Hematopoietic multipotent progenitor cell treated with erythropoietin and hydrocortisone succinate and interleukin-3 and kit ligand, for 15 days (in vitro differentiated cells): ENCODE measurements around the gene NUDT3.
"Not testable (repeated sequence)": the region's sequence is repeated elsewhere in the genome, so short reads cannot be mapped to it uniquely, and the experiment has no call there.

Experiments used
- DNase-seq: peaks from one replicate; pipeline ENCODE4 v3.0.0-alpha.2; 2015; ENCODE audit warnings: low spot score

The NUDT3 gene

DNA sequence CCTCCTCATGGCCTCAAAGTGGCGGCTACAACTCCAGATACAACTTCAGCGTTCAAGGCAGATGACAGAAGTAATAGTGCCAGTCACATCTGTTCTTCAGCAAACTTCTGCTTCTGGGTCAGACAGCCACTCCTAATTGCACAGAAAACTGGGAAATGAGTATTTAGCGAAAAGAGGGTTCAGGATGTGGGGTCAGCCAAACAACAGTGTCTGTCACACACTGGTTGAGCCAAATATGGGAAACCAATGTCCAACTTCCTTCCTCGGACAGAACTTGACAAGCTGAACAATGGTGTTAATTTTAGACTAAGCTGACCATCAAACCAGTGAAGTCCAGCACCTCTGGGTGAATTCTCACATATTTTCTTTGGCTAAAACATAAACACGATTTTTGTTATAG lies 22.1 kb downstream of the NUDT3 start:
- DNase-seq, result no peak

DNA sequence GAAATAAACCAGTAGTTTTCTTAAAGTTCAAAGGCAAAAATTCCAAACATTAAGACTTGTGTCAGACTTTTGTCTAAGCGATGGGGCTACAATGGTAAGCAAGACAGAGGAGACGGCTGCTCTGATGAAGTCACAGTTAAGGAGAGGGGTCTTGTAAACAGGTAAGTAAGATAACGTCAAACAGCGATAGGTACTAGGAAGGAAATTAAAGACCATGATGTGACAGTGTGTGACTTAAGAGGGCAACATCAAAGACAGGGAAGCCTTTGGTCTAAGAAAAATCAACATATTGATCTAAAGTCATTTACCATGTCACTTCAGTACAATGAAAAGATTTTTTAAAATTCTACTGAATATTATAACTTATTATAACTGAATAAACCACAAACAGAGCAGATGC lies 23.1 kb downstream of the NUDT3 start:
- DNase-seq, result no peak

DNA sequence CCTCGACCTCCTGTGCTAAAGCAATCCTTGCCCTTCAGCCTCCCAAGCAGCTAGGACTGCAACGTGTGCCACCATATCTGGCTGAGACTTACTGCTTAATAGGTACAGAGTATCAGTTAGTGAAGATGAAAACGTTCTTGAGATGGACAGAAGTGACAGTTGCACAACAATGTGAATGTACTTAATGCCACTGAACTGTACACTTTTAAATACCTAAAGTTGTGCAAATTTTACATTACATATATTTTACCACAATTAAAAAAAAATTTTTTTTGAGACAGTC lies 25.9 kb downstream of the NUDT3 start:
- no peak for DNase-seq

DNA sequence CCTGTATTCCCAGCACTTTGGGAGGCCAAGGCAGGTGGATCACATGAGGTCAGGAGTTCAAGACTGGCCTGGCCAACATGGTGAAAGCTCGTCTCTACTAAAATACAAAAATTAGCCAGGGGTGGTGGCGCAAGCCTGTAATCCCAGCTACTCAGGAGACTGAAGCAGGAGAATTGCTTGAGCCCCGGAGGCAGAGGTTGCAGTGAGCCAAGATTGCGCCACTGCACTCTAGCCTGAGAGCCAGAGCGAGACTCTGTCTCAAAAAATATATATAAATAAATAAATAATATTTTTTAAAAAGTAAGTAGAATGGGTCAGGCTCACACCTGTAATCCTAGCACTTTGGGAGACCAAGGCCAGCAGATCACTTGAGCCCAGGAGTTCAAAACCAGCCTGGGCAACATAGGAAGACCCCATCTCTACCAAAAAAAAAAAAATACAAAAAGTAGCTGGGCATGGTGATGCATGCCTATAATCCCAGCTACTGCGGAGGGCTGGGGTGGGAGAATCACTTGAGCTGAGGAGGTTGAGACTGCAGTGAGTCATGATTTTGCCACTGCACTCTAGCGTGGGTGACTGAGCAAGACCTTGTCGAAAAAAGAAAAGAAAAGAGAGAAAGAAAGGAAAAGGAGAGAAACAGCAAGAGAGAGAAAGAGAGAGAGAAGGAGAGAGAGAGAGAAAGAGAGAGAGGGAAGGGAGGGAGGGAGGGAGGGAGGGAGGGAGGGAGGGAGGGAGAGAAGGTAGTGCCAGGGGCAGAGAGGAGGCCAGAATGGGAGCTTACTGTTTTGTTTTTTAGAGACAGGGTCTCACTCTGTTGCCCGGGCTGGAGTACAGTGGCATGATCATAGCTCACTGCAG lies 26.5 kb downstream of the NUDT3 start:
- DNase-seq, result not testable (repeated sequence)

DNA sequence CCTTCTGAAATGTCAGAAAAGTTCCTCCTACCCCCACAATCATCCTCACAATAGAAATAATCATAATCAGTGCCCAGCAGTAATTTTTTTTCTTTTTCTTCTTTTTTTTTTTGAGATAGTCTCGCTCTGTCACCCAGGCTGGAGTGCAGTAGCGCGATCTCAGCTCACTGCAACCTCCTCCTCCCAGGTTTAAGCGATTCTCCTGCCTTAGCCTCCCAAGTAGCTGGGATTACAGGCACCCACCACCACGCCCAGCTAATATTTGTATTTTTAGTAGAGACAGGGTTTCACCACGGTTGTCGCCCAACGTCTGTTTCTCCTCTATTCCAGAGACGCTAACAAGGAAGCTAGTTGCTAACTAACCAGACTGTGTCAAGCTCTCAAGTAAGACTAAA lies 28.8 kb downstream of the NUDT3 start:
- not testable (repeated sequence) for DNase-seq

DNA sequence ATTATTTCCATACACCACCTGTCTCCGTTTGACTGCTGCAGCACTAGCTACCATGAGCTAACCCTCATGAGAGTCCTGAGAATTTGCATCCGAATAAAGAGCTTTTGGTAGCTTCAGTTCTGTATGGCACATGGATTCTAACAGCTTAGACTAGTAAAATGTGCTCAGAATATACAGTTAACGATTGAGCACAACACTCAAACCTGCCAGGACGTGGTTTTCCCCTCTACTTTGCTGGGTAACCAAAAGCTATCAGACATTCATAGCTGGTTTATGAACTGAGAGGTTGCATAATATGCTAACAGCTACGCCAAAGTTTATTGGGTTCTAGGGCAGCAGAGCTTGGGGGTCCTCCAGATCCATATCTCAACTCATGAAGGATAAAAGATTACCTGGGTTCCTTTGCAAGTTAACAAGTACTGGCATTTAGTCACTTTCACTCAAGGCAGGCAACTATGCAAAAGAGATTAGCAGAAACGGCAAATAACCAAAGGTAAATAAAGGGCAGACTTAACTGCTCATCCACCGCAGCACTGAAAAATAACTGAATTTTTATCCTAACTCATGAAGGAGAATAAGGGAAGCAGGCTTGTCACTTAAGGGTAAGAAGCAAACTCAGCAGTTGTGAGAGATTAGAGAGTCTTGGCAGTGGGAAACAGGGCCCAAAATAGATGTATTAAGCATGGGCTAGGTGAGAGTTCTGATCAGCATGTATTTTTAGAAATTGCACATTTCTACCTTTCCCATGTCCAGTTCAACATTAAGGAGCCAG lies 29.4 kb downstream of the NUDT3 start:
- DNase-seq, result no peak

DNA sequence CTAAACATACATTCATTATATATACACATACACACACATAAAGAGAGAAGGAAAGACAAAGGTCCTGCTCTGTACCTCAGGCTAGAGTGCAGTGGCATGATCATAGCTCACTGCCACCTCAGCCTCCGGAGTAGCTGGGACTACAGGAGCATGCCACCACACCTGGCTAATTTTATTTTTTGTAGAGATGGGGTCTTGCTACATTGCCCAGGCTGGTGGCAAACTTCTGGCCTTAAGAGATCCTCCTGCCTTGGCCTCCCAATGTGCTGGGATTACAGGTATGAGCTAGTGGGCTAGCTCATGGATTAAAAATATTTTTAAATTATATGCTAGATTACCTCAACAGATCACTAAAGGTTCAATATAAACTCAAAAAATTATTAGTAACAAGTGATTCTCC lies 30.3 kb downstream of the NUDT3 start:
- DNase-seq, result no peak

DNA sequence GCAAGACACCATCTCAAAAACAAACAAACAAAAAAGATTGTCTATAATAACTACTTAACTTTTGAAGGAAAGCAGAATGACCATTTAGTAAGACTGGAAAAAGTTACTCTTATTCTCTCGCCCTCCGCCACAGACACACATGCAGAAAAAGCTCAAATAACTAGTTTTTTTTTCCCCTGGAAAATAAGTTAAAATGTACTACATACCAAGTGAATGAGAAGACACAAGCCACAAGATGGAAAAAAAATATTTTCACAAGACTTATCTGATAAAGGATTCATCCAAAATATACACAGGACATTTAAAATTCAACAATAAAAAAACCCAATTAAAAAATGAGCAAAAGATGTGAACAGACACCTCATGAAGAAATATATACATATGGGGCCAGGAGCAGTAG lies 31.9 kb downstream of the NUDT3 start:
- DNase-seq, result no peak

DNA sequence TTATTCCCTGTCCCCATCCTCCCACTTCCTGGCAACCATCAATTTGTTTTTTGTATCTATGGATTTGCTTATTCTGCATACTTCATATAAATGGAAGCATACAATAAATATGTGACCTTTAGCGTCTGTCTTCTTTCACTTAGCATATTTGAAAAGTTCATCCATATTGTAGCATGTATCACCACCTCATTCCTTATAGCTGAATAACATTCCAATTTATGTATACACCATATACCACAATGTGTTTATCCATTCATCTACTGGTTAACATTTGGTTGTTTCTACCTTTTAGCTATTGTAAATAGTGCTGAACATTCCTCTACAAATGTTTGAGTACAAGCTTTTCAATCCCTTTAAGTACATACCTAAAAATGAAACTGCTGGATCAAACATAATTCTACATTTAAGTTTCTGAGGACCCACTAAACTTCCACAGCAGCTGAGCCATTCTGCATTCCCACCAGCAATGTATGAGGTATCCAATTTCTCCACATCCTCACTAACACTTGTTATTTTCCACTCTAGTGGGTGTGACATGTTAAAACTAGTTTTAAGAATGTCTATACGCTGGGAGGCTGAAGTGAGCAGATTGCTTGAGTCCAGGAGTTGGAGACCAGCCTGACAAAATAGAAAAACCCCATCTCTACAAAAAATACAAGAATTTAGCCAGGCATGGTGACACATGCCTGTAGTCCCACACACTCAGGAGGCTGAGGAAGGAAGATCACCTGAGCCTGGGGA lies 32.9 kb downstream of the NUDT3 start:
- DNase-seq, result no peak

DNA sequence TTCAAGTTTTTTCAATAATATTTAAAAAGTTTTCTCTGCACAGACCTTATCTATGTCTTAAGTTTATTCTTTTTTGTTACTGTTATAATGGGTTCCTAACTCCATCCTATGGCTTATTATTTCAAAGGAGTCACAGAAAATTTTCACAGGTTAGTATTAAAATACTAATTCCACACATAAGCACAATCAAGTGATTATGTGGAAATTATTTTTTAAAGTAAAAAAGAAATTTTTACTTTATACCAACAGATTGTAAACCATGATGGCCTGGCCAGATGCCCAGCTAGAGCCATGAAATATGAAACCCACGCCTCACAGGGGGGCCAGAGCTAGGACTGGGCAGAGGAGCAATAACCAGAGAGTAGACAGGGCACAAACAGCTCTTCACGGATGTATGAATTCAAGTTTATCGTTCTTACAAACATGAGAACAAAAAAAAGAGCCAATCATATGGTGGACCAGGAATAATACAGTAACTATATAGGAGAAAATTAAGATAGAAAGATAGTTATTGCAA lies 34.0 kb downstream of the NUDT3 start:
- DNase-seq, result no peak

DNA sequence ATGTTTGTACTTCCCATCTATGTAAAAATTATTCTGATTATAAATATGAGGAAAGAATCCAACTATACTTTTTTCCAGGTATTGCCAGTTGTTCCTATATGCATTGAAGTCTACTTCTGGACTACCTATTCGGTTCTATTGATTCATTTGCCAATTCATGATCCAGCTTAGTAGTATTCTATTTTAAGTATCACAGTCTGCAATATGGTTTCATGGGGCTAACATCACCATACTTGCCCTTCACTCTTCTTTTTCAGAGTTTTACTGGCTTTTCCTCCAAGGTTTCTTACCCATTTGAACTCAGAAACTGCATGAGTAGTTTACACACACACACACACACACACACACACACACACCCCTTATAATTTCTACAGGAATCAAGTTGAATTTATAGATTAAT lies 34.5 kb downstream of the NUDT3 start:
- no peak for DNase-seq

DNA sequence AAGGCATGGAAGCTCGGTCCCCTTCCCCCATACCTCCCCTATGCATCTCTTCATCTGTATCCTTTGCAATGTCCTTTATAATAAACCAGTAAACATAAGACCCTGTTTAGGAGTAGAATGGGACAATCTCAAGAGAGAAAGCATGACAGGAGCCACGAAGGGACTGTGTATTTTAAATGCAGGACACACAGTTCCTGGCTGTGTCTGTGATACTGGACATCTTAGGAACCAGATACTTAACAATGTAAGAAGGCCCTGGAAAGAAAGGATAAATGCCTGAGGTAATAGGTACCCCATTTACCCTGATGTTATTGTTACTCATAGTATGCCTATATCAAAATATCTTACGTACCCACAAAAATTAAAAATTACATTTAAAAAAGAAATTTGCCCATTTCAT lies 36.6 kb downstream of the NUDT3 start:
- no peak for DNase-seq

DNA sequence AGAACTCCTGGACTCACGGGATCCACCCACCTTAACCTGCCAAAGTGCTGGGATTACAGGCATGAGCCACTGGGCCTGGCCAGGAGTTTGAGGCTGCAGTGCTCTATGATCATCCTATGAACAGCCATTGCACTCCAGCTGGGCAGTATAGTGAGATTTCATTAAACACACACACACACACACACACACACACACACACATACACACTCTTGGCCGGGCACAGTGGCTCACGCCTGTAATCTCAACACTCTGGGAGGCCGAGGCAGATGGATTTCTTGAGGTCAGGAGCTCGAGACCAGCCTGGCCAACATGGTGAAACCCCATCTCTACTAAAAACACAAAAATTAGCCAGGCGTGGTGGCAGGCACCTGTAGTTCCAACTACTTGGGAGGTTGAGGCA lies 38.2 kb downstream of the NUDT3 start:
- not testable (repeated sequence) for DNase-seq

DNA sequence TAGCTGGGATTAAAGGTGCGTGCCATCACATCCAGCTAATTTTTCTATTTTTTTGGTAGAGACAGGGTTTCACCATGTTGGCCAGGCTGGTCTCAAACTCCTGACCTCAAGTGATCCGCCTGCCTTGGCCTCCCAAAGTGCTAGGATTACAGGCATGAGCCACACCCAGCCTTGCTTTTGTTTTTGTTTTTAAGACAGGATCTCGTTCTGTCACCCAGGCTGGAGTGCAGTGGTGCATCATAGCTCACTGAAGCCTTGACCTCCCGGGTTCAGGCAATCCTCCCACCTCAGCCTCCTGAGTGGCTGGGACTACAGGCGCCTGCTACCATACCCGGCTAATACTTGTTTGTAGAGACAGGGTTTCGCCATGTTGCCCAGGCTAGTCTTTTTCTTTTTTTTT lies 38.9 kb downstream of the NUDT3 start:
- not testable (repeated sequence) for DNase-seq

DNA sequence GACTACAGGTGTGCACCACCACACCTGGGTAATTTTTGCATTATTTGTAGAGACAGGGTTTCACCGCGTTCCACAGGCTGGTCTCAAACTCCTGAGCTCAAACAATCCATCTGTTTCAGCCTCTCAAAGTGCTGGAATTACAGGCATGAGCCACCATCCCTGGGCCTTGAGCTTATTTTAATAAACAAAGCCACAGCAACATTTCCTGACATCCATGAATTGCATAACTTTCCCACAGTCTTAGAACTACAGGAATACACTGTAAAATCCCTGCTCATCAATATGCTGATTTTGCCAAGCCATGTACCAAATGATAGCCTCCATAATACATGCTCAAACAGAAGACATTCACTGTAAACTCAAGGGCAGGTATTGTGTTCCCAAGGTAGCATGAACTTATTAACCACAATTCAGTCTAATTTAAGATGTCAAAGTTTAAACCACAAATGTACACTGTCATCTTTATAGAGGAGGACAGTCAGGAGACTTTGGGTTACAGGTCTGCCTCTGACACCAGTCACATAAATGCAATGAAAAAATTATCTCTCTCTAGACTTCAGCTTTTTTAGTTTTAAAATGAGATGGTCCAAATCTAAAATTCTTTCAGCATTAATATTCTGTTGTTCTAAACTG lies 40.0 kb downstream of the NUDT3 start:
- no peak for DNase-seq

DNA sequence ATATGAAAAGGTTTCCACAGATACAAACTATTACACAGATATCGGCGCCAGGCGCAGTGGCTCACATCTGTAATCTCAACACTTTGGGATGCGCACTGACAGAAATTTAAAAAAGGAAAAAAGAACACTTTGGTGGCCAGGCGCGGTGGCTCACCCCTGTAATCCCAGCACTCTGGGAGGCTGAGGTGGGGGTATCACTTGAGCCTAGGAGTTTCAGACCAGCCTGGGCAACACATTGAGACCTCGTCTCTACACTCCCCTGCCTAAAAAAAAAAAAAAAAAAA lies 41.6 kb downstream of the NUDT3 start:
- DNase-seq, result no peak

DNA sequence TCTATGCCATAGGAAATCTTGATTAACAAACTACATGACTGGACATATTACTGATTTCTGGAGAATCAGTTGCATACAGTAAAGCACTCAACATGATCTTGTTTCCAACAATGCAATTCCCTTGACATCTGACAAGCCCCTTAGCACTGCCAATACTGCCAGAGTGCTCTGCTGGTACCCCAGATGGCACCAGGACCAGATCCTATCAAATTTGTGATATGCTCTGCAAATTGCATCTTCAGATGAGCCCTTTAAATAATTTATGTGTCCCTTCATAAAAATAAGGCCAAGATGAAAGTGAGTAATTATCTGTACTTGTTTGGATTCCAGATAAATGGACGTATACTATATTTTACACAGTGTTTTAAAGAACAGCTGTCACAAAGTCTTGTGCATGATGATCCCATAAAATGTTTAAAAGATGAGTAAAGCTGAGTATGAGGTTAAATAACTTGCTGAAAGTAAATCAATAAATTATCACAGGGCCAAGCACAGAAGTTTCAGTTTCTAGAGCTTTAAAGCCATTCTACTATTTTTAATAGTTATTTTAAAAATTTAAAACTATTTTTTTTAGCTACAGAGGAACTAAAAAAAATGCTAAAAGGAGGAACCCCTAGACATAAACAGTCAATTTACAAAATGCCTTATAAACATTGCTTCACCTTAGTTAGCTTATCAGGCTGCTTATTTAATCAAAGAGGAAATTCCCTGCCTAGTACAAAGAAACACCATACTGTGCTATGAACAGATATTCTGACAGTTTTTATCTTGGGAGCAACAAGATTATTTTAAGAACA lies 42.1 kb downstream of the NUDT3 start:
- DNase-seq, result no peak

DNA sequence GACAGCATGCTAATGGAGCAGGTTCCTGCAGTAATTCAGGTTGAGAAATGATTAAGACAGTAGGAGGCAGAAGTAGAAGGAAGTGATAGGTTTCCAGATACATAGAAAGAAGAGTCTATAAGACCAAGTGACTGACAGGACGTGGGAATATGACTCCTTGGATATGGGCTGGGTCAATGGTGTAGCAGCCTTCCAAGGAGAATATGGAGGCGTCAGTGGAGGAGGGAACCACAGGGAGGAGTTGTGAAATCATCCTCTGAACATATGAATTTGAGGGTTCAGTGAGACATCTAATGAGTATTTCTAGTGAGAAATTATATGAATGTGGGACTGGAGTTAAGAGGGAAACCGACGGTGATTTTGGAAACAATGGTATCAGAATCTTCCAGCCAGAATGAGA lies 43.3 kb downstream of the NUDT3 start:
- no peak for DNase-seq

DNA sequence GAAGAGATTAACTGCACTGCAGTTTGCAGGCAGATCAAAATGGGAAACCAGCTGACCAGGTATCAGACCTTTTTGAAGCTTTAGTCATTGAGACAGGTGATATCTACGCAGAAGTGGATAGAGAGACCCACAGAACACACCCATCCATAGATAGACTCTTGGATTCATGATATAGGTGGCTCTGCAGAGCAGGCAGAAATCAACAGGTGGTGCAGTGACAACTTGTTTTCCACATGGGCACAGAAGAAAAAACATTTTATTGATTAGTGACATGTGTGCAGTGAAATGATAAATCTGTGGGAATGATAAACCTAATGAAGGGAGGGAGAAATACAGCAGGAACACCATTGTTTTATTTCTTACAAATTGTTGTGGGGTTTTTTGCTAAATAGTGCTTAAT lies 45.2 kb downstream of the NUDT3 start:
- DNase-seq, result no peak

DNA sequence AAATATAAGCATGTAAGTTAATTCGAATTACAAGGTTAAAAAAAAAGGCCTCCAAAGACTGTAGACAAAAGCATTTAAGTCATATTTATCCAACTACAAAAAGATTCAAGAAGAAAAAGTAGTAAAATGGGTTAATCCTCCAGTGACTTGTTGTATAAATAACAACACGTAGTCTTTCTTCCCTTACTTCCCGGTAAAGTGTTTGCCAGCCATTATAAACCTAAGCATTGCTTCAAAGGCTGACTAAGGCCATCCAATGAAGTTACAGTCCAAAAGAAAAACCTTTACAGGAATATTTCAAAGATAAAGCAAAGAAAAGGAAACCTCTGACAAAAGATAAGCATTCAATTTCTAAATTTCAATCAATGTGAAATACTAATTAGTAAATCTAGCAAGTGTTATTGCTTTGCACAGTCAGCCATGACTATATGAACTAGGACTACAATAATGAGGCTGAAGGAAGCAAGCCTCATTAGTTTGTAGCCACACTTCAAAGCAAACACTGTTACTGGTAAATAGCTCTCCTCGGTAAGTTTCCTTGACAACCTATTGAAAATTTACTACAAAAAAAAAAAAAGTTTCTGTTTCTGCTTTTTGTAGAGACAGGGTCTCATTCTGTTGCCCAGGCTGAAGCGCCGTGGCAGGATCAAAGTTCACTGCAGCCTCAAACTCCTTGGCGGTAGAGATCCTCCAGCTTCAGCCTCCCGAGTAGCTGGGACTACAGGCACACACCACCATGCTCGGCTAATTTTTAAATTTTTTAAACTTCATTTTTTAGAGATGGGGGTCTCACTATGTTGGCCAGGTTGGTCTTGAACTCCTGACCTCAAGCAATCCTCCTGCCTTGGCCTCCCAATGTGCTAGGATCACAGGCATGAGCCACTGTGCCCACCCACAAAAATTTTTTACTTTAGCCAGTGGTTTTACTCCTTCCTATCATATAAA lies 46.0 kb downstream of the NUDT3 start:
- DNase-seq, result no peak

DNA sequence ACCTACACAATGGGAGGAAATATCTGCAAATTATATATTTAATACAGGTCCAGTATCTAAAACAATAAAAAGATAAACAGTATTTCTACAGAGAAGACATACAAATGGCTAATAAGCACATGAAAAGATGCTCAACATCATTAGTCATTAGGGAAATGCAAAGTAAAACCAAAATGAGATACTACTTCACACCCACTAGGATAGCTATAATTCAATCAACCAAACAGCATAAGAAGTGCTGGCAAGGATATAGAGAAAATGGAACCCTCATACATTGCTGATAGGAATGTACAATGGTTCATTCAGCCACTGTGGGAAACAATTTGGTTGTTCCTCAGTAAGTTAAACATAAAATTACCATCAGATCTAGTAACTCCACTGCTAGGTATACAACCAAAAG lies 48.7 kb downstream of the NUDT3 start:
- DNase-seq, result no peak
